HL-60/S4 treated with phorbol 12-myristate 13-acetate at 8.2 ng/mL for 4 days and 3 days (cell line): ENCODE data around the gene CLSTN2.

ENCODE experiments used
- in situ Hi-C: fragments of 300-500 bp; cut with MboI; formaldehyde crosslinking; loops from 2 replicates; pipeline ENCODE4 v1.15.0; 2022; ENCODE audit warnings: low sequenced_read_pairs

CLSTN2 gene

GRCh38 chr3:140368223-140368811 lies 433.3 kb downstream of the CLSTN2 start:
- in situ Hi-C loops: no loop called here

GRCh38 chr3:140370686-140371085 lies 435.7 kb downstream of the CLSTN2 start:
- in situ Hi-C loops: no loop called here

DNA sequence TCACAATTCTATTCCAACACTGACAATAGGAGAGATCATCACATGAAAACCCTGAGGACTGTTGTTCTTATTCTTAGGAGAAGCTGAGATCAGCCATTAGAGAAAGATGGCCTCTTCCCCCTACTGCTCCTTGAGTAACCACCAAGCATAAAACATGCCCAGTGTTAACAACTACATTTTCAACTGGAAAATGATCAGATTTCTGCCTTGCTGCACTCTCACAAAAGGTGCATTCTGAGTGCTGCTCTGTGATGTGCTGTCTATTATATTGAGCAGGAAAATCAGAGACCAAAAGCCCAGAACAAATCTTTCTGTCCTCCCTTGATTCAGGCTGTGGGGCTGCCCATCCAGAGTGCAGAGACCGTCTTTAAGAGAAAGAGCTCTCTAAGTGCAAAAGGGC lies 438.2 kb downstream of the CLSTN2 start:
- in situ Hi-C loops: no loop called here

DNA sequence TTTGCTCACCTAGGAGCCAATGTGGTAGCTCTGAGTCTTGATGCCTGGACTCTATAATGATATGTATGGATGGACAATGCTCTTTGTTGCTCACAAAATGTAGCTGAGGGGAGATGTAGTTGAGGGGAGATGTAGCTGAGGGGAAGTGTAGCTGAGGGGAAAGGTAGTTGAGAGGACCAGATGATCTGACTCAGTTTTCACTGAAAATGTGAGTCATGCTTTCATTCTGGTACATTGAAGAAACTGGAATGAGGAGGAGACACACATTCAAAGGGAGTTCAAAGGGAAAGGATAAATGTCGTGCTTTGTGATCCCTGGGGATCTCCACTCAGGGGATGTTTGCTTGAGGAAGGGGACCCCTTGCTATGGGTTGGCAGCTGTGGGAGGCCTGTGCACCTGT lies 440.0 kb downstream of the CLSTN2 start:
- in situ Hi-C loops: no loop called here

GRCh38 chr3:140376136-140376889 lies 441.3 kb downstream of the CLSTN2 start:
- in situ Hi-C loops: no loop called here

GRCh38 chr3:140377644-140378043 lies 442.7 kb downstream of the CLSTN2 start:
- in situ Hi-C loops: no loop called here

- in situ Hi-C loops: no loop called here
These were observed 443.8 kb downstream of the CLSTN2 start for GRCh38 chr3:140378571-140379340.

DNA sequence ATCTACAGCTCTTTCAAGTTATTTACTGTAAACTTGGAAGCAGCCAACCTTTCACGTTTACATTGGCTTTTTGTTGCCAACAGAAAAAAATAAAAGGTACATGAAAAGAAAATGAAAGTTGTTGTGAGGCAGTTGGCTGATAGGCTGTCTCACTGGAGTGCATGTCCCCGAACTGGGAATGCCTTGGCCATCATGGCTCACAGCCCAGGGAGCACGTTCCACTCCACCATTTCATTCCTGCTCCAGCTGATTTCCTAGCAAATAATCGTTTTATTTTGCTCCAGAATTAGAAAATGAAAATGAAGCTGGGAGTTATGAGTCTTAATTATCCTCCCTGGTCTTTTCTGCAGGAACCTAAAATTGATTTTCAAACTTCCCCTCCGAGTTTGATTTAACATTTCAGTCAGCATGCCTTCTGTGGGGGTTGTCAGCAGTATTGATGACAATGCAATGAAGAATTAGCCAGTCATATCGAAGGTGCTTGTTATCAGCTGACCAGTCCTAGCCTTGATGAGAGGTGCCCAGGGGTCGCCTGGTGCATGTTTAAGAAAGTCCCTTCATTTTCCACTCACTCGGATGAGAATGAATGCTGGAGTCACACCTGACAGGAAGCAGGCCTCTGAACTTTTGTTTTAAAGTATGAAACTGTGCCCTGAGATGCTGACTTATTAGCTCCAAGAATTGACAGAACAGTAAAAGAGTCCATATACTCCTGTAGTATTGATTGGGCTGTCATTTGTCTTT lies 449.2 kb downstream of the CLSTN2 start:
- in situ Hi-C loops: no loop called here

GRCh38 chr3:140384876-140385275 lies 449.9 kb downstream of the CLSTN2 start:
- in situ Hi-C loops: no loop called here

DNA sequence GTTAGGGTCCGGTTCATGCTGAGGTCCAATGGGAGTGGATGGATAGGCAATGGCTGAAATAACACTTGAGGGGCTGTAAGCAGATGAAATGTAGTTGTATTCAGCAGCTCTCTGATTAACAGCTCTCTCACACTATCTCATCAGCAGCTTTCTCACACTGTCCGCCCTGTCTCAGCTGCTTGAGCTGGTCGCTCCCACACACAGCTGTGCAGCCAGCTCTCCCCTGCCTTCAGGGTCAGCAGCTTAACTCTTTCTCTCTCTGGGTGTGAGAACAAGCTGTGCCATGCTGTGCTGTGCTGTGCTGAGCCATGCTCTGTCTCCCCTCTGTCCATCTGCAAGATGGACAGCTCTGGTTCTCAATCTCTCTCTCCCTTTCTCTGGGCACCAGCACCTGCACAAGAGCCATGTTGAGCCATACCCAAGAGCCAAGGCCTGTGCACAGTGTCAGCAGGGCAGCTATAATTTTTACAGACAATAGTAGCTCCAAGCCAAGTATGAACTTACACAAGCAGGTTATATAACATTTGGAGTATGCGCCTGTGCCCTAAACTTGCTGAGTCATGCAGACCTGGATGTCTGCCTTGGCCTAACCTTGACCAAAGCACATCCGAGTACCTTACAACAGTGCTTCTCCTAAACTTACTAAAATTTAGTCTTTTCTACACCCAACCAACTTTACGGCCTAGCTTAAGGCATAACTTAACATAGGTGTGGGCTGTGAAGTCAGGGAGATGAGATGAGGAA lies 451.5 kb downstream of the CLSTN2 start:
- in situ Hi-C loops: no loop called here

- in situ Hi-C loops: no loop called here
These were observed 452.3 kb downstream of the CLSTN2 start for GRCh38 chr3:140387244-140387643.

- in situ Hi-C loops: no loop called here
These were observed 453.4 kb downstream of the CLSTN2 start for GRCh38 chr3:140388202-140388922.

DNA sequence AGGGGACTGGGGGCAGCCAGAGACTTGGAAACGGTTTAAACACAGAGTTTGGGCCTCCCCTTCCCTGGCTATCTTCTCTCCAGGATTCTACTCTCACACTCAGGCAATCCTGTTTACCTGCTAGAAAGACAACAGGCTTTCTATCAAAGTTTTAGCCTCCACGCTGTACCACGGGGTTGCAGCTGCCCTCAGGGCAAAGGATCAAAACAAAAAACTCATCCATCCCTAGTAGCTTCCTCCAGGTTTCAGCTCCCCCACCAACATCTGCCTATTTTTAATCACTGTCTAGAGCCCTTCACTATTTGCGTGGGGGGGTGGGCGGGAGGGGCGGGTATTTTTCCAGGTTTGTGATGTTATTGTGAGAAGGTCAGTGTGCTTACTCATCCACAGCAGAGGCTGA lies 456.1 kb downstream of the CLSTN2 start:
- in situ Hi-C loops: no loop called here

DNA sequence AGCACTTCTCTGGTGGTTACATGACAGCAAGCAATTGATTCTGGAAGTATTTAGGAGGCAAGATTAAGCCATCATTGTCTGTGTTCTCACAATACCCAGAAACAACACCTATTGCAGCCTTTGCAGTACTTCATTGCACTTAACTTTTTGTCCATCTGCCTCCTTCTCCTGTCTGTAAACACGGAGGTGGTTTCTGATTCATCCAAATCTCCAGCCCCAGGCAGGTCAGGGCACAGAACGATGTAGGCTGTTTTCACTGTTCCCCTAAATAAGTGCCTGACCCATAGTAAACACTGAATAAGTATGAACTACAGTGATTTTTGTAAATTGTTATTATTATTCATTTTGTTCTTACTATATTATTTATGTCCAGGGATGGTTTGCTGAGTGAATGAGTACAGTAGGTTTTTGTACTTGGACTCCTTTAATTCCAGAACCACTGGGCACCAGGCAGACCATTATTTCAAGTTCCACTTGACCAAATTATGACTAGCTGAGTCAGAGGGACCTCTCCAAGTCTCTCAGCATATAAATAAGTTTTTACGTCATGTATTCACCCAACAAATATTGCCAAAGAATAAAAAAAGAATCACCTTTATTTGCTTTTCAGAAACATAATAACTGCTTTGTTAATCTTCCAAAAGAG lies 459.6 kb downstream of the CLSTN2 start:
- in situ Hi-C loops: no loop called here

GRCh38 chr3:140395134-140396075 lies 460.4 kb downstream of the CLSTN2 start:
- in situ Hi-C loops: no loop called here

GRCh38 chr3:140396110-140396509 lies 461.1 kb downstream of the CLSTN2 start:
- in situ Hi-C loops: no loop called here

GRCh38 chr3:140397847-140398246 lies 462.9 kb downstream of the CLSTN2 start:
- in situ Hi-C loops: no loop called here

GRCh38 chr3:140398387-140398786 lies 463.4 kb downstream of the CLSTN2 start:
- in situ Hi-C loops: no loop called here
